Loucy (cell line): ENCODE results near the gene TGM3.

Source experiments
- H2AFZ ChIP-seq: fragments of 200-600 bp; sonication (generic); 2 replicates; pipeline ENCODE4 v1.6.0; 2016; ENCODE audit warnings: antibody characterized with exemption, mild to moderate bottlenecking, low read length, moderate library complexity
- H3F3A ChIP-seq: fragments of 200-600 bp; 2 replicates; pipeline ENCODE4 v1.6.0; 2016; ENCODE audit warnings: antibody characterized with exemption, low read depth, mild to moderate bottlenecking
- H3K27me3 ChIP-seq: fragments of 200-600 bp; sonication (generic); 2 replicates; pipeline ENCODE4 v1.6.1; 2014; ENCODE audit warnings: low read length, mild to moderate bottlenecking; ENCODE audit not compliant: insufficient read depth, poor library complexity, severe bottlenecking
- H3K36me3 ChIP-seq: fragments of 200-600 bp; sonication (generic); 2 replicates; pipeline ENCODE4 v1.6.1; 2016; ENCODE audit warnings: low read length; ENCODE audit not compliant: insufficient read depth
- H3K4me1 ChIP-seq: fragments of 200-600 bp; sonication (generic); 2 replicates; pipeline ENCODE4 v1.5.1; 2014; ENCODE audit warnings: low read length, mild to moderate bottlenecking; ENCODE audit not compliant: insufficient read depth, poor library complexity, severe bottlenecking
- H3K4me2 ChIP-seq: fragments of 200-600 bp; sonication (generic); 2 replicates; pipeline ENCODE4 v1.6.0; 2014; ENCODE audit warnings: antibody characterized with exemption, low read length, low read depth, mild to moderate bottlenecking; ENCODE audit not compliant: poor library complexity, severe bottlenecking
- H3K4me3 ChIP-seq: fragments of 200-600 bp; sonication (generic); 2 replicates; pipeline ENCODE4 v1.5.1; 2014; ENCODE audit warnings: low read length, mild to moderate bottlenecking, mixed read lengths; ENCODE audit not compliant: poor library complexity, severe bottlenecking
- H3K79me2 ChIP-seq: fragments of 200-600 bp; sonication (generic); 2 replicates; pipeline ENCODE4 v1.6.1; 2014; ENCODE audit warnings: low read length; ENCODE audit not compliant: insufficient read depth
- H3K9ac ChIP-seq: fragments of 200-600 bp; sonication (generic); 2 replicates; pipeline ENCODE4 v1.6.0; 2014; ENCODE audit warnings: mild to moderate bottlenecking, low read depth, low read length, moderate library complexity; ENCODE audit not compliant: poor library complexity, severe bottlenecking
- H3K9me2 ChIP-seq: fragments of 200-600 bp; sonication (generic); replicated peaks from 2 replicates; pipeline ENCODE4 v1.6.1; 2016; ENCODE audit warnings: low read depth, low read length, mixed read lengths
- H3K9me3 ChIP-seq: fragments of 200-600 bp; sonication (generic); 2 replicates; pipeline ENCODE4 v1.6.1; 2014; ENCODE audit warnings: mild to moderate bottlenecking, antibody characterized with exemption, low read length, low read depth; ENCODE audit not compliant: insufficient read depth
- H4K20me1 ChIP-seq: fragments of 200-600 bp; sonication (generic); 2 replicates; pipeline ENCODE4 v1.6.0; 2014; ENCODE audit warnings: antibody characterized with exemption, low read length, mild to moderate bottlenecking; ENCODE audit not compliant: insufficient read depth, poor library complexity, severe bottlenecking
- CTCF ChIP-seq: fragments of 200-600 bp; sonication (generic); conservative IDR thresholded peaks from 2 replicates; pipeline ENCODE4 v1.5.1; 2014; ENCODE audit warnings: mild to moderate bottlenecking, antibody characterized with exemption, low read length
- EZH2phosphoT487 ChIP-seq: fragments of 200-600 bp; IDR thresholded peaks from 2 replicates; pipeline ENCODE4 v1.6.1; 2018; ENCODE audit warnings: antibody characterized with exemption, mild to moderate bottlenecking, moderate library complexity, borderline replicate concordance

The TGM3 gene

DNA sequence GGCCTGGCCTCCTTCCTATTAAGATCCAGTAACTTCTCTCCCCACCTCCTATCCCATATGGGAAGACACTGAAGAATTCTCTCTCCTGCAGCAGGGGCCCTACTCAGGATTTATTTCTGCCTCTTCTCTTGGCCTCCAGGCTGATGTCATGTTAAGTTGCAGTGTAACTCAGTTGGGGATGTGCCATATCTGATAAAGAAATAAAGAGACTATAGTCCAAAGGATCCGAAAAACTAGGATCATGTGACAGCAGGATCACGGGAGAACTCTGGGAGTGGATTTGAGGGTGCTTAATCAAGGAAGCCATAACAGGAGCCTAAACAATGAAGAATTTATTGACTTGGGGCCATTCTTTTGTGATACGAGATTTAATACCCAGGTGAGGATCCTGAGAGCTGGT, 46.4 kb downstream of the TGM3 start:
- Histone ChIP-seq H3K9me2 (no peaks in the 10 kb centered on the region), H3F3A (no peaks in the 10 kb centered on the region), H3K9me3 (no peaks in the 10 kb centered on the region), H3K9ac (no peak overlapping the region), H3K79me2 (no peaks in the 10 kb centered on the region), H3K4me3 (no peak overlapping the region), H3K36me3 (no peaks in the 10 kb centered on the region), H4K20me1 (no peaks in the 10 kb centered on the region), H2AFZ (no peak overlapping the region), H3K4me2 (no peak overlapping the region), H3K27me3 (no peaks in the 10 kb centered on the region), H3K4me1 (no peaks in the 10 kb centered on the region)
- TF ChIP-seq CTCF: no peak
- TF ChIP-seq EZH2phosphoT487: no peak

- H3K9ac ChIP-seq: no peak overlapping the region
- H3K4me3 ChIP-seq: no peak overlapping the region
- H3K9me3 ChIP-seq: 0 out of 2 replicates have a peak, but pooled peaks cover 3% of the 10 kb centered on the region
- TF ChIP-seq EZH2phosphoT487: no peak
- TF ChIP-seq CTCF: no peak
- H3K36me3 ChIP-seq: no peaks in the 10 kb centered on the region
- H3K4me2 ChIP-seq: no peak overlapping the region
- no peaks in the 10 kb centered on the region for H3F3A ChIP-seq
- H3K79me2 ChIP-seq: no peaks in the 10 kb centered on the region
- no peaks in the 10 kb centered on the region for H3K4me1 ChIP-seq
- H3K27me3 ChIP-seq: no peaks in the 10 kb centered on the region
- no peaks in the 10 kb centered on the region for H3K9me2 ChIP-seq
- H2AFZ ChIP-seq: no peak overlapping the region
- no peaks in the 10 kb centered on the region for H4K20me1 ChIP-seq
Measured at GRCh38 chr20:2346188-2346587, 50.4 kb downstream of the TGM3 start.

DNA sequence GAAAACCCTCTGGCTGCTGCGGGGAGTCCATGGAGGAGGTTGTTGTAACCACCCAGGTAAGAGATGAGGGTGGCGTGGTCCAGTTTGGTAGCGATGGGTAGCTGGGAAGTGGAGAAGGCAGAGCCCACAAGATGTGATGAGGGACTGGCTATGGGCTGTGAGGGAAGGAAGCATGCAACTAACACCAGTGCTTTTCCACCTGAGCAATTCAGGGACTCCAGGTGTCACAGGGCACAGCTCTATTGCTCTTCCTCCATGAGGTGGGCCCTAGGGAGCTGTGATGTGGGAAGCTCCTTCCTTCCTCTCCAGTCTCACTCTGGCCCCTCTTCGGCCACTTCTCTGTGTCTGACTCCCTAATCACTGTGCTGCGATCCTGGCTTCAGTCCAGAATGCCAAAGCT, 52.5 kb downstream of the TGM3 start:
- Histone ChIP-seq H3K4me2 (no peak overlapping the region), H3K4me1 (no peaks in the 10 kb centered on the region), H3K79me2 (no peaks in the 10 kb centered on the region), H3K9ac (no peak overlapping the region), H3K27me3 (no peaks in the 10 kb centered on the region), H3F3A (no peaks in the 10 kb centered on the region), H3K36me3 (no peaks in the 10 kb centered on the region), H3K9me2 (no peaks in the 10 kb centered on the region), H2AFZ (no peak overlapping the region), H4K20me1 (no peaks in the 10 kb centered on the region), H3K9me3 (0 out of 2 replicates have a peak, but pooled peaks cover 3% of the 10 kb centered on the region), H3K4me3 (no peak overlapping the region)
- TF ChIP-seq CTCF (no peak), EZH2phosphoT487 (no peak)
